HL-60 (cell line): ENCODE results near the gene PLXDC2.

Experiments
- DNase-seq, 2 experiments: peaks; one replicate each; pipeline ENCODE4 v3.0.0-alpha.2; 2010 to 2020; ENCODE audit warnings: low read depth in 1 of 2, low spot score in 1 of 2
- H3K27ac ChIP-seq: fragments of 250-450 bp; sonication (Bioruptor Pico); replicated peaks from 2 replicates; pipeline ENCODE4 v1.5.1; 2020; ENCODE audit warnings: mild to moderate bottlenecking, moderate library complexity
- H3K27me3 ChIP-seq: fragments of 250-450 bp; sonication (Bioruptor Pico); 2 replicates; pipeline ENCODE4 v1.5.1; 2021; ENCODE audit warnings: mild to moderate bottlenecking, moderate library complexity; ENCODE audit not compliant: insufficient read depth, poor library complexity, severe bottlenecking
- H3K4me3 ChIP-seq: replicated peaks from 2 replicates; pipeline ENCODE4 v1.5.1; 2011; ENCODE audit warnings: mild to moderate bottlenecking, control low read depth, low read length; ENCODE audit not compliant: insufficient read depth
- CTCF ChIP-seq: IDR thresholded peaks from one replicate; pipeline ENCODE4 v1.5.1; 2011; ENCODE audit warnings: low read length, control low read depth, inconsistent platforms; ENCODE audit not compliant: insufficient read depth
- GABPA ChIP-seq: IDR thresholded peaks from 2 replicates; pipeline ENCODE4 v1.6.1; 2012; ENCODE audit warnings: low read depth
- POLR2AphosphoS5 ChIP-seq: IDR thresholded peaks from 2 replicates; pipeline ENCODE4 v1.6.1; 2012; ENCODE audit warnings: low read depth
- REST ChIP-seq: IDR thresholded peaks from 2 replicates; pipeline ENCODE4 v1.6.1; 2012; ENCODE audit warnings: low read depth; ENCODE audit not compliant: insufficient replicate concordance
- SPI1 ChIP-seq: IDR thresholded peaks from 2 replicates; pipeline ENCODE4 v1.6.1; 2012; ENCODE audit warnings: low read depth, mild to moderate bottlenecking, borderline replicate concordance

The PLXDC2 gene

GRCh38 chr10:20221356-20221755, 405.1 kb downstream of the PLXDC2 start:
- no peak for DNase-seq
- Histone ChIP-seq H3K27me3 (no peaks in the 10 kb centered on the region), H3K27ac (no peak overlapping the region), H3K4me3 (no peak overlapping the region)
- TF ChIP-seq CTCF: no peak
- TF ChIP-seq GABPA: no peak
- TF ChIP-seq REST: no peak
- TF ChIP-seq POLR2AphosphoS5: no peak
- TF ChIP-seq SPI1: no peak

- no peak overlapping the region for H3K4me3 ChIP-seq
- no peak for DNase-seq
- no peak overlapping the region for H3K27ac ChIP-seq
- no peak for TF ChIP-seq POLR2AphosphoS5
- no peak for TF ChIP-seq CTCF
- TF ChIP-seq GABPA: no peak
- no peak for TF ChIP-seq SPI1
- TF ChIP-seq REST: no peak
- no peaks in the 10 kb centered on the region for H3K27me3 ChIP-seq
Observed at GRCh38 chr10:20228729-20229128, 412.5 kb downstream of the PLXDC2 start.

GRCh38 chr10:20232079-20232705, 416.0 kb downstream of the PLXDC2 start:
- Histone ChIP-seq H3K4me3 (no peak overlapping the region), H3K27me3 (no peaks in the 10 kb centered on the region), H3K27ac (no peak overlapping the region)
- TF ChIP-seq SPI1 (no peak), CTCF (no peak), POLR2AphosphoS5 (no peak), GABPA (no peak), REST (no peak)
- DNase-seq: no peak
